AG04450 (cell line): ENCODE results near the gene BTBD9. TPM values are rescaled to one million over a fixed set of nuclear protein-coding genes. Genes with fewer than 3 reads are reported as not detected.

Source experiments
- CTCF ChIA-PET: fragments of 300-600, 350-600 bp; formaldehyde crosslinking; extraction: SDS; loops from one replicate; lab custom pipeline; 2022; ENCODE audit warnings: antibody characterized with exemption, inconsistent platforms; lab: Charles Lee
- POLR2A ChIA-PET: fragments of 350-600 bp; formaldehyde crosslinking; extraction: SDS; loops from one replicate; lab custom pipeline; 2021; ENCODE audit warnings: antibody characterized with exemption, inconsistent platforms; lab: Yijun Ruan, JAX
- DNase-seq: peaks from one replicate; pipeline ENCODE4 v3.0.0-alpha.2; 2011; ENCODE audit warnings: low read depth, low spot score
- H3K27ac ChIP-seq: one replicate; pipeline ENCODE4 v1.5.1; 2012; ENCODE audit warnings: low read depth, low read length, control low read depth
- H3K27me3 ChIP-seq: one replicate; pipeline ENCODE4 v1.6.0; 2012; ENCODE audit warnings: low read length; ENCODE audit not compliant: control insufficient read depth, insufficient read depth
- H3K4me3 ChIP-seq: 2 replicates; pipeline ENCODE4 v1.5.1; 2011; ENCODE audit warnings: mild to moderate bottlenecking, low read depth, low read length, control low read depth
- H3K9me3 ChIP-seq: 2 replicates; pipeline ENCODE4 v1.5.1; 2012; ENCODE audit warnings: low read length; ENCODE audit not compliant: control insufficient read depth, insufficient read depth
- polyA plus RNA-seq: library from polyadenylated mRNA; depleted of rRNA; stranded (reverse); fragments of >200 nt; gene quantifications from 2 replicates; pipeline ENCODE4 v1.2.3, GENCODE V29; 2011
- TF ChIP-seq, protein P1 (sequence below): IDR thresholded peaks from 2 replicates; pipeline ENCODE4 v1.5.1; 2011; ENCODE audit warnings: low read depth, low read length, control low read depth, inconsistent platforms

Gene BTBD9
- polyA plus RNA-seq, 1 experiment: 7.2 TPM

DNA sequence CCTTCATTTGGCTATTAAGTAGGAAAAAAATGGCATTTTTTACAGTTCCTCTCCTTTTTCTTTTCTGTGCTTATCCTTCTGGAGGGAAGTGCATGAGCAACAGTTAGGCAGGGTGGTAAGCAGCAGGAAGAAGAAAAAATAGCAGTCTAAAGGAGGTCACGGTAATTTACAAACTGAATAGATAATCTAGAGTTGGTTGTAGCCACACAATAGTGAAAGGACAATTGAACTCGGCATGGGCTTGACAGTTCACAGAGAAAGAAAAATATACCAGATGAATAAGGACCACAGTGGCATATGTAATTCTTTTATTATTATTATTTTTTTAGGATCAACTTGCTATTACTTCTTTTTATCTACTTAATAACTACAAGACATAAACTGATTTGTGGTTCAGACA lies 358.6 kb downstream of the BTBD9 start:
- H3K9me3 ChIP-seq: no peaks in the 10 kb centered on the region
- TF ChIP-seq, protein P1, sequence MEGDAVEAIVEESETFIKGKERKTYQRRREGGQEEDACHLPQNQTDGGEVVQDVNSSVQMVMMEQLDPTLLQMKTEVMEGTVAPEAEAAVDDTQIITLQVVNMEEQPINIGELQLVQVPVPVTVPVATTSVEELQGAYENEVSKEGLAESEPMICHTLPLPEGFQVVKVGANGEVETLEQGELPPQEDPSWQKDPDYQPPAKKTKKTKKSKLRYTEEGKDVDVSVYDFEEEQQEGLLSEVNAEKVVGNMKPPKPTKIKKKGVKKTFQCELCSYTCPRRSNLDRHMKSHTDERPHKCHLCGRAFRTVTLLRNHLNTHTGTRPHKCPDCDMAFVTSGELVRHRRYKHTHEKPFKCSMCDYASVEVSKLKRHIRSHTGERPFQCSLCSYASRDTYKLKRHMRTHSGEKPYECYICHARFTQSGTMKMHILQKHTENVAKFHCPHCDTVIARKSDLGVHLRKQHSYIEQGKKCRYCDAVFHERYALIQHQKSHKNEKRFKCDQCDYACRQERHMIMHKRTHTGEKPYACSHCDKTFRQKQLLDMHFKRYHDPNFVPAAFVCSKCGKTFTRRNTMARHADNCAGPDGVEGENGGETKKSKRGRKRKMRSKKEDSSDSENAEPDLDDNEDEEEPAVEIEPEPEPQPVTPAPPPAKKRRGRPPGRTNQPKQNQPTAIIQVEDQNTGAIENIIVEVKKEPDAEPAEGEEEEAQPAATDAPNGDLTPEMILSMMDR: no peak
- no peak for DNase-seq
- POLR2A ChIA-PET: no interaction called here
- H3K4me3 ChIP-seq: no peak overlapping the region
- no peak overlapping the region for H3K27ac ChIP-seq
- no peaks in the 10 kb centered on the region for H3K27me3 ChIP-seq
- CTCF ChIA-PET: no interaction called here

DNA sequence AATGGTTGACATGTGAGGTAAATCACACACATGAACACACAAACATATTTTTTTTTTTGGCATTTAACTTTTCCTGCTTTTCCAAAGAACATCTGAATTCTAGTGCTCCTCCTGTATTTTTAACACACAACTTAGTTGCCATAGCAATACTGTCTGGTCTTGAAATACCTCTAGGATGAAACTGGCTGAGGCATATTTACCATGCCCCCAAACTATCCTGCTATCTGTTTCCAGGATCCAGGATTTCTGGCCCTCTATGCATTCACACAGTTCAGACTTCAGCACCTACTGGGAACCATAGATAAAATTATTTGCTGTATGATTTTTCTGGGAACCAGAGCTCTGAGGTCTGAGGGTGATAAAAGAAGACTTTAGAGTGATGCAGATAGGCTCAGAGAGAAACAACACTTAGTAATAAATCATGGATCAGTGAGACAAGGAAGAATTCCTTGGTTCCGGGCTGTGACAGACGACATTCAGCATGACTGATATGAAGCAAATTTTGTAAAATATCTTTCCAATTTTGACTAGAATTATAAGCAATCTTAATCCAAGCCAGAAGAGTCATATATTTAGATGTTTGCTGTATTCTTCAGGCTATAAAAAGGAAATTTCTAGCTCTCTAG lies 359.7 kb downstream of the BTBD9 start:
- Histone ChIP-seq H3K9me3 (no peaks in the 10 kb centered on the region), H3K4me3 (no peak overlapping the region), H3K27me3 (no peaks in the 10 kb centered on the region), H3K27ac (no peak overlapping the region)
- POLR2A ChIA-PET: no interaction called here
- CTCF ChIA-PET: interaction anchor here (0.7 to 1.4 kb wide), 5 partner anchors 23 to 692 kb away, joined by 3 read pairs; no protein-coding TSS in a partner anchor
- TF ChIP-seq, protein P1: no peak
- no peak for DNase-seq

DNA sequence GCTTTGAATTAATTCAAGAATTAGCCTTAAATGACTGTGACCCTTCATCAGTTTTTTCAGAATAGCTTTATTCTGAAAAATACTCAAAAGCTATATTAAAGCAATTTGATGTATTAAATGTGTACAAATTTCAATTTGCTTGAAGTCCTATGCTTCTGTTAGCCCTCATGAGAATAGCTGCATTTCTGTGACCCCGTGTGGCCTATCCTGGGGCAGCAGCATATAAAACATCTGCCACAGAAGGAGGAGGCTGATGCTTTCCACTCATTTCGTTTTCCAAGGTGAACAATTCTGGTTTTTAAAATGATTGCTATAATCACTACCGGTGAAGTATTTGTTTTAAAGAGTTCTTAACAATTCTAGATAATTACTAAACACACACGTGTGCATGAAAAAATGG lies 360.3 kb downstream of the BTBD9 start:
- ChIA-PET CTCF (interaction anchor here (0.6 to 1.4 kb wide), 6 partner anchors 22 to 692 kb away, joined by 3 to 6 read pairs (median 3); no protein-coding TSS in a partner anchor), POLR2A (no interaction called here)
- Histone ChIP-seq H3K27ac (no peak overlapping the region), H3K27me3 (no peaks in the 10 kb centered on the region), H3K9me3 (no peaks in the 10 kb centered on the region), H3K4me3 (no peak overlapping the region)
- DNase-seq: no peak
- TF ChIP-seq, protein P1: peak; percentile 39

GRCh38 chr6:38273325-38273724 lies 366.4 kb downstream of the BTBD9 start:
- CTCF ChIA-PET: no interaction called here
- no peak overlapping the region for H3K4me3 ChIP-seq
- POLR2A ChIA-PET: no interaction called here
- TF ChIP-seq, protein P1: no peak
- no peaks in the 10 kb centered on the region for H3K27me3 ChIP-seq
- no peak overlapping the region for H3K27ac ChIP-seq
- H3K9me3 ChIP-seq: no peaks in the 10 kb centered on the region
- DNase-seq: no peak

- no peaks in the 10 kb centered on the region for H3K9me3 ChIP-seq
- no peaks in the 10 kb centered on the region for H3K27me3 ChIP-seq
- no peak for DNase-seq
- CTCF ChIA-PET: interaction anchor here (0.6 to 0.9 kb wide), 2 partner anchors 238 to 531 kb away, joined by 3 to 5 read pairs; no protein-coding TSS in a partner anchor
- TF ChIP-seq, protein P1: no peak
- POLR2A ChIA-PET: no interaction called here
- H3K27ac ChIP-seq: no peak overlapping the region
- H3K4me3 ChIP-seq: no peak overlapping the region
These were observed 367.5 kb downstream of the BTBD9 start for GRCh38 chr6:38272222-38272621.
